SU-DHL-6 (cell line): ENCODE measurements around the gene ACKR2.

Experiments
- H2AFZ ChIP-seq: fragments of 200-600 bp; sonication (generic); 2 replicates; pipeline ENCODE4 v1.6.1; 2014; ENCODE audit warnings: low read depth, mild to moderate bottlenecking, moderate library complexity, mixed read lengths, antibody characterized with exemption, low read length; ENCODE audit not compliant: severe bottlenecking
- H3F3A ChIP-seq: fragments of 200-600 bp; shearing (Covaris generic); 2 replicates; pipeline ENCODE4 v1.6.0; 2016; ENCODE audit warnings: antibody characterized with exemption, mild to moderate bottlenecking; ENCODE audit not compliant: insufficient read depth
- H3K27ac ChIP-seq: fragments of 200-600 bp; sonication (generic); 2 replicates; pipeline ENCODE4 v1.5.1; 2016; ENCODE audit warnings: low read depth, mild to moderate bottlenecking, low read length, moderate library complexity, mixed read lengths
- H3K27me3 ChIP-seq: fragments of 200-600 bp; sonication (generic), shearing (Covaris generic); 2 replicates; pipeline ENCODE4 v1.6.0; 2014; ENCODE audit warnings: mild to moderate bottlenecking, low read length
- H3K36me3 ChIP-seq: fragments of 200-600 bp; sonication (generic); 2 replicates; pipeline ENCODE4 v1.6.1; 2014; ENCODE audit warnings: mild to moderate bottlenecking, low read length, mixed read lengths
- H3K4me2 ChIP-seq: fragments of 300-600, 200-600 bp; shearing (Covaris generic), sonication (generic); 2 replicates; pipeline ENCODE4 v1.6.0; 2014; ENCODE audit warnings: low read length, low read depth, mild to moderate bottlenecking; ENCODE audit not compliant: poor library complexity, severe bottlenecking
- H3K4me3 ChIP-seq: fragments of 200-600 bp; sonication (generic); 2 replicates; pipeline ENCODE4 v1.5.1; 2014; ENCODE audit warnings: antibody characterized with exemption, low read length, mild to moderate bottlenecking, mixed read lengths; ENCODE audit not compliant: insufficient read depth, poor library complexity, severe bottlenecking
- H3K79me2 ChIP-seq: fragments of 200-600 bp; sonication (generic); 2 replicates; pipeline ENCODE4 v1.6.1; 2014; ENCODE audit warnings: mild to moderate bottlenecking, low read length, moderate library complexity; ENCODE audit not compliant: insufficient read depth
- H3K9ac ChIP-seq: fragments of 200-600 bp; sonication (generic); 2 replicates; pipeline ENCODE4 v1.7.0; 2014; ENCODE audit warnings: mild to moderate bottlenecking, low read length
- H3K9me2 ChIP-seq: fragments of 200-600 bp; sonication (generic); replicated peaks from 2 replicates; pipeline ENCODE4 v1.6.1; 2014; ENCODE audit warnings: low read length; ENCODE audit not compliant: insufficient read depth
- H3K9me3 ChIP-seq: fragments of 200-600 bp; sonication (generic); 2 replicates; pipeline ENCODE4 v1.6.1; 2014; ENCODE audit warnings: low read length, mixed read lengths; ENCODE audit not compliant: insufficient read depth
- H4K20me1 ChIP-seq: fragments of 200-600 bp; sonication (generic); 2 replicates; pipeline ENCODE4 v1.6.1; 2014; ENCODE audit warnings: low read depth, mild to moderate bottlenecking, antibody characterized with exemption, low read length, moderate library complexity, mixed read lengths
- CTCF ChIP-seq: fragments of 200-600 bp; sonication (generic); IDR thresholded peaks from one replicate; pipeline ENCODE4 v1.5.1; 2017; ENCODE audit warnings: antibody characterized with exemption, mild to moderate bottlenecking, low read length, moderate library complexity; ENCODE audit not compliant: insufficient read depth, poor library complexity, severe bottlenecking
- EZH2phosphoT487 ChIP-seq: fragments of 200-600 bp; sonication (generic), shearing (Covaris generic); conservative IDR thresholded peaks from 2 replicates; pipeline ENCODE4 v1.6.1; 2018; ENCODE audit warnings: mild to moderate bottlenecking, antibody characterized with exemption, low read length, moderate library complexity, mixed read lengths

Gene ACKR2

DNA sequence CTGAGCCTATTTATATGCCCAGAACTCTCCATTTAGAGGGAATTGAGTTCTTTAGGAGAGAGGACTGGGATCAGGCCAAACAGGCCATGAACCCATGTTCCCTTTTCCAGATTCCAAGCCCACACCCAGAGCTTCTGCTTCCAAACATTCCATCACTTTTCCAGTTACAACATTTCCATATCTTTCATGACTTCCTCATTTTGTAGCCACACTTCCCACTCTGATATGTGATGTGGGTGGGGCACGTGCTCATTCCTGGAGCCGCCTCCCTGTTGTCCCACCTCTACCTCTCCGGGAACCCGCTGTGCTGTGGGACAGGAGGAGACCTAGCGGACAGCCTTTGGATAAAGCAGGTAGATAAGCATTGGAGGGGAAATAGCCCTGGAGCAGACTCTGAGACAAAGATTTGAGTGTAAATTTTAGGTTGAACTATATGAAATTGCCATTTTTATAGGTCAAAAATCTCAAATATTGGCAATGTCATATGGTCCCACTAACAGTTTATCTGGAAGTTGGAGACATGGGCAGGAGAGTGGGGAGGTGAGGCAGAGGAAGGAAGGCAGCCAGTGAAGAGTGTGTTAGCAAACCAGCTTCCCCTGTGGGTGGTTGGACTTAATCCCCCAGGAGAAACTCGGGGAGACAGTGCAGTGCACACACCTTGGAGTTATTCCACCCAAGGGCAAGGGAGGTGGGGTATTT, 34.6 kb downstream of the ACKR2 start:
- no peak overlapping the region for H3K4me2 ChIP-seq
- H3K79me2 ChIP-seq, result no peaks in the 10 kb centered on the region
- no peaks in the 10 kb centered on the region for H3K27me3 ChIP-seq
- H3K9me3 ChIP-seq, result no peaks in the 10 kb centered on the region
- TF ChIP-seq CTCF (no peak), EZH2phosphoT487 (no peak)
- no peaks in the 10 kb centered on the region for H3K36me3 ChIP-seq
- H3K27ac ChIP-seq, result no peak overlapping the region
- no peaks in the 10 kb centered on the region for H3F3A ChIP-seq
- H3K9ac ChIP-seq, result no peak overlapping the region
- no peaks in the 10 kb centered on the region for H4K20me1 ChIP-seq
- no peak overlapping the region for H3K4me3 ChIP-seq
- no peak overlapping the region for H2AFZ ChIP-seq
- H3K9me2 ChIP-seq, result no peaks in the 10 kb centered on the region

DNA sequence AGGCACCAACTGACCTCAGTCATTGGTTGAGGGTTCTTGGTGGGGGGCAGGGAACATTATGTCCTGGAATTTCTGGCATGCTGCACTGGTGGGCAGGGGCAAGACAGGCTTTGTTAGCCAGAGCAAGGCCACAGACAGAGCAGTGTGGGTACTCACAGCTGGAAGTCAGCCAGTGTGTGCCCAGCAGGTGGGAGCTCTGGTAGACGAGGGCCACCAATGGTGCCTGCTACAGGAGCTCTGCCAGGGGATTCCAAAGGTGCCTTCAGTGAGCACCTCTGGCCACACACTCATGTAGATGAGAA, 35.1 kb downstream of the ACKR2 start:
- Histone ChIP-seq H3K4me3 (no peak overlapping the region), H3K9me3 (no peaks in the 10 kb centered on the region), H3K79me2 (no peaks in the 10 kb centered on the region), H3F3A (no peaks in the 10 kb centered on the region), H3K27me3 (no peaks in the 10 kb centered on the region), H3K4me2 (no peak overlapping the region), H3K27ac (no peak overlapping the region), H3K9ac (no peak overlapping the region), H4K20me1 (no peaks in the 10 kb centered on the region), H2AFZ (no peak overlapping the region), H3K9me2 (no peaks in the 10 kb centered on the region), H3K36me3 (no peaks in the 10 kb centered on the region)
- TF ChIP-seq CTCF (no peak), EZH2phosphoT487 (no peak)

GRCh38 chr3:42844815-42845214, 35.6 kb downstream of the ACKR2 start:
- Histone ChIP-seq H2AFZ (no peak overlapping the region), H3K4me3 (no peak overlapping the region), H3K79me2 (no peaks in the 10 kb centered on the region), H3F3A (no peaks in the 10 kb centered on the region), H3K27ac (no peak overlapping the region), H3K9me3 (no peaks in the 10 kb centered on the region), H4K20me1 (no peaks in the 10 kb centered on the region), H3K9ac (no peak overlapping the region), H3K9me2 (no peaks in the 10 kb centered on the region), H3K36me3 (no peaks in the 10 kb centered on the region), H3K27me3 (no peaks in the 10 kb centered on the region), H3K4me2 (no peak overlapping the region)
- TF ChIP-seq CTCF (no peak), EZH2phosphoT487 (no peak)
